Measurements from ENCODE around the gene PSMG2. TPM values are rescaled to one million over a fixed set of nuclear protein-coding genes. Genes with fewer than 3 reads are reported as not detected.

The PSMG2 gene
- total RNA-seq, 4 donors from 2014 or later = 87.6 to 148 (median 100) TPM

DNA sequence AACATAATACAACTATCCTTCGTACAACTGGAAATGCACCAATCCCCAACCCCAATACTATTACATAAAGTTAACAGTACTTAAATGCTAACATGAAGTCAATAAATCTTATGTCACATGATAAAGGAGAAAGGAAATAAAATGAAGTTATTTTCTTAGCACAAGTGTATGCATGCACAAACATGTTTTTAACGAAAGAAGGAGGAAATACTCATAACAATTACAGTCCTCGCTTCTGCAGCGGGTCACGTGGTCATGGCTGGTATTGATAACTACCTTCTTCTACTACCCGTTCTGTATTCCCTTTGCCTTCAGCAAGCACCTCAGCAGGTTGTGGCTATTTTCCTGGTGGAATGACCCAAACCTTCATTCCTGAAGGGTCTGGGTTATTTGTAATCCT lies 51.7 kb downstream of the PSMG2 start:
- TF ChIP-seq, protein P1, sequence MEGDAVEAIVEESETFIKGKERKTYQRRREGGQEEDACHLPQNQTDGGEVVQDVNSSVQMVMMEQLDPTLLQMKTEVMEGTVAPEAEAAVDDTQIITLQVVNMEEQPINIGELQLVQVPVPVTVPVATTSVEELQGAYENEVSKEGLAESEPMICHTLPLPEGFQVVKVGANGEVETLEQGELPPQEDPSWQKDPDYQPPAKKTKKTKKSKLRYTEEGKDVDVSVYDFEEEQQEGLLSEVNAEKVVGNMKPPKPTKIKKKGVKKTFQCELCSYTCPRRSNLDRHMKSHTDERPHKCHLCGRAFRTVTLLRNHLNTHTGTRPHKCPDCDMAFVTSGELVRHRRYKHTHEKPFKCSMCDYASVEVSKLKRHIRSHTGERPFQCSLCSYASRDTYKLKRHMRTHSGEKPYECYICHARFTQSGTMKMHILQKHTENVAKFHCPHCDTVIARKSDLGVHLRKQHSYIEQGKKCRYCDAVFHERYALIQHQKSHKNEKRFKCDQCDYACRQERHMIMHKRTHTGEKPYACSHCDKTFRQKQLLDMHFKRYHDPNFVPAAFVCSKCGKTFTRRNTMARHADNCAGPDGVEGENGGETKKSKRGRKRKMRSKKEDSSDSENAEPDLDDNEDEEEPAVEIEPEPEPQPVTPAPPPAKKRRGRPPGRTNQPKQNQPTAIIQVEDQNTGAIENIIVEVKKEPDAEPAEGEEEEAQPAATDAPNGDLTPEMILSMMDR (IDR thresholded peaks at IDR 0.05; ENCODE audit: low read depth) = no peak

GRCh38 chr18:12765126-12765525 lies 62.3 kb downstream of the PSMG2 start:
- TF ChIP-seq, protein P1 (IDR thresholded peaks at IDR 0.05; ENCODE audit: low read depth) = no peak

- TF ChIP-seq, protein P1 (IDR thresholded peaks at IDR 0.05; ENCODE audit: low read depth) = no peak
These were observed 62.7 kb downstream of the PSMG2 start for GRCh38 chr18:12765586-12765985.

GRCh38 chr18:12766986-12767433 lies 64.2 kb downstream of the PSMG2 start:
- TF ChIP-seq, protein P1 (IDR thresholded peaks at IDR 0.05; ENCODE audit: low read depth) = no peak

GRCh38 chr18:12767580-12768155 lies 64.8 kb downstream of the PSMG2 start:
- TF ChIP-seq, protein P1 (IDR thresholded peaks at IDR 0.05; ENCODE audit: low read depth) = no peak

DNA sequence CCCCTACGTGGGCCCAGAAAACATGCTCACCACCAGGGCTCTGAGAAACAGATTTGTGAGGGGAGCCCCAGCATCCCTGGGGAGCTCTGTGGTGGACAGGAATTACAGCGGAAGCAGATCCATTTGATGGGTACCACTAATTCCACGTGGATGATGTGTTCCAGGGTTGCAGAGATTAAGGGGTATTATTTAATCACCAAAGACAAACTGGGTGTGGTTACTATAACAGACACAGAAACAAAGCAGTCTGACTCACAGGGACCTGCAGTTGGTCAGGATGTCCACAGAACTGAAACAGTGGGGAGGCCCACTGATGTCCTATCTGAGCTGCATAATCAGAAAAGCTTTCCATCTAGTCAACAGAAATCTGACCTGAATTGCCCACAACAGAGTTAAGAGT lies 65.8 kb downstream of the PSMG2 start:
- TF ChIP-seq, protein P1 (IDR thresholded peaks at IDR 0.05; ENCODE audit: low read depth) = no peak

DNA sequence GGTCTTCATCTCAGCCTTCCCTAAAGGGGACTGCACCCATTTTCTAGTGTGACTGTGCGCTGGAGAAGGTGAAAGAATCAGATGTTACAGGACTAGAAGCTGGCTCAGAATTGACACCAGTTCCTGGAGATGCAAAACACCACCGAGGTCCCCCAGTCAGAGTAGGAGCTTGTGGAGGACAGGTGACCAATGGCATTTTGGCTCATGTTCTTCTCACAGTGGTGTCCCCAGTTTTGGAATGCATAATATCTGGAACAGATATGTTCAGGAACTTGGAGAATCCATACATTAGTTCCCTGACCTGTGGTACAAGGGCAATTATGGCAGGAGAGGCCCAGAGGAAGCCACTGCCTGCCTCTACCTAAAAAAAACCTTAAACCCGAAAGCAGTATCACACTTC lies 66.3 kb downstream of the PSMG2 start:
- TF ChIP-seq, protein P1 (IDR thresholded peaks at IDR 0.05; ENCODE audit: low read depth) = no peak

Data from subcutaneous adipose tissue (tissue), 4 donors.